ENCODE measurements around the gene ENTPD6. TPM values are rescaled to one million over a fixed set of nuclear protein-coding genes. Genes with fewer than 3 reads are reported as not detected.

The ENTPD6 gene
- total and polyA plus RNA-seq, 12 donors = 30.9 to 260 (median 107) TPM

DNA sequence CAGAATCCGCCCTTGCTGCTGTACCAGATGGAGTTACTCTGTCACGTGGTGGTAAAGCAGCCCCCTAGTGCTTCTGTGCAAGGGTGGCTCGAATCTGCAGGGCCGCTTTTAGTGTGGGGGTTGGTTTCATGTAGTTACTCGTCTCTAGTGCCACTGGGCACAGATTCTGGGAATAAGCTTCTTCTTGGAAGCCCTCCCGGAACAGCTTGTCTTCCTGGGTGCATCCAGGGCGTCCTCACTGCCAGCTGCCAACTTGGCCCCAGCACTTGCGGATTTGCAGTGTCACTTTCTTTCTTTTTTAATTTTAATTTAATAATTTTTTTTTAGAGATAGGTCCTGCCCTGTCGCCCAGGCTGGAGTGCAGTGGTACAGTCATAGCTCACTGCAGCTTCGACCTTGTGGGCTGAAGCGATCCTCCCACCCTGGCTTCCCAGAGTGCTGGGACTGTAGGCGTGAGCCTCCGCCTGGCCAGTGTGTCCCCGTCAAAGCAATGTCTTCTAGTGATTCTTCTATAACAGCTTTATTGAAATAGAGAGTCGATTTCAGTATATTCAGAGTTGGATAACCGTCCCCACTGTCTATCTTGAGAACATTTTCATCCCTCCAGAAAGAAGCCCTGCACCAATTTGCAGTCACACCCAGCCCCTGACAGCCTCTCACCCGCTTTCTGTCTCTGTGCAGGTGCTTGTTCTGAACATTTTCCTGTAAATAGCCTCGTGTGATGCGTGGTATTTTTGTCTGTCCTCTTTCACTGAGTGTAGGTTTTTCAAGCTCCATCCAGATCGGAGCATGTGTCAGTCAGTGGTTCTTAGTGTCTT is 78.2 kb downstream of the ENTPD6 start:
- 76 to 85% (median 82%) methylated on average over 20 of the region's 20 CpGs for WGBS, 4 donors
- no peak for TF ChIP-seq POLR2A (IDR thresholded peaks at IDR 0.05)
- Histone ChIP-seq H3K27me3 (no peaks in the 10 kb centered on the region), H3K4me1 (replicated peaks in 1 of 2) (no peaks in the 10 kb centered on the region), H3K9me3 (replicated peaks in 1 of 3) (no peaks in the 10 kb centered on the region), H3K4me3 (no peak overlapping the region), H3K27ac (no peak overlapping the region), H3K36me3 (replicated peaks in 1 of 2) (peaks cover 0 to 65% of the 10 kb centered on the region in 2 donors)
- intact Hi-C loops (cut with DNase I) = no loop called here
- DNase-seq = peak in 6 of 7 donors; percentile 27 to 64 (median 61)

DNA sequence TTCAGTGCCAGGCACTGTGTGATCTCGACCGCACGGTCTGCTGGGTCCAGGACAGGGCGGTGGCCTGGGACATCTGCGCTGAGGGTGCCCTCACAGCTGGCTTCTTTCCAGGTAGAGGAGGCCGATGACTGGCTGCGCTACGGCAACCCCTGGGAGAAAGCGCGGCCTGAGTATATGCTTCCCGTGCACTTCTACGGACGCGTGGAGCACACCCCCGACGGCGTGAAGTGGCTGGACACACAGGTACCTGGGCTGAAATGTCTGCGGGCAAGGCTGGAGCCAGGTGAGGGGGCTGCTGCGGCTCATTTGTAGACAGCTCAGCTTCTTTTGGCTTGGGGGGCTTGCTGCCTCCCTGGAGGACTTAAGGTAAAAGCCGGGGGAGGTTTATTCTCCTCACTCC is 79.0 kb downstream of the ENTPD6 start:
- 93 to 97% (median 96%) methylated on average over 16 to 20 of the region's 20 CpGs for WGBS, 4 donors
- TF ChIP-seq, protein P1, sequence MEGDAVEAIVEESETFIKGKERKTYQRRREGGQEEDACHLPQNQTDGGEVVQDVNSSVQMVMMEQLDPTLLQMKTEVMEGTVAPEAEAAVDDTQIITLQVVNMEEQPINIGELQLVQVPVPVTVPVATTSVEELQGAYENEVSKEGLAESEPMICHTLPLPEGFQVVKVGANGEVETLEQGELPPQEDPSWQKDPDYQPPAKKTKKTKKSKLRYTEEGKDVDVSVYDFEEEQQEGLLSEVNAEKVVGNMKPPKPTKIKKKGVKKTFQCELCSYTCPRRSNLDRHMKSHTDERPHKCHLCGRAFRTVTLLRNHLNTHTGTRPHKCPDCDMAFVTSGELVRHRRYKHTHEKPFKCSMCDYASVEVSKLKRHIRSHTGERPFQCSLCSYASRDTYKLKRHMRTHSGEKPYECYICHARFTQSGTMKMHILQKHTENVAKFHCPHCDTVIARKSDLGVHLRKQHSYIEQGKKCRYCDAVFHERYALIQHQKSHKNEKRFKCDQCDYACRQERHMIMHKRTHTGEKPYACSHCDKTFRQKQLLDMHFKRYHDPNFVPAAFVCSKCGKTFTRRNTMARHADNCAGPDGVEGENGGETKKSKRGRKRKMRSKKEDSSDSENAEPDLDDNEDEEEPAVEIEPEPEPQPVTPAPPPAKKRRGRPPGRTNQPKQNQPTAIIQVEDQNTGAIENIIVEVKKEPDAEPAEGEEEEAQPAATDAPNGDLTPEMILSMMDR (IDR thresholded peaks at IDR 0.05) = no peak
- no peak for TF ChIP-seq POLR2A (IDR thresholded peaks at IDR 0.05)
- peak in 5 of 7 donors; percentile 4 to 43 (median 9) for DNase-seq
- H3K4me1 ChIP-seq (replicated peaks in 1 of 2) = no peaks in the 10 kb centered on the region
- H3K9me3 ChIP-seq (replicated peaks in 1 of 3) = no peaks in the 10 kb centered on the region
- H3K36me3 ChIP-seq (replicated peaks in 1 of 2) = peaks cover 0 to 68% of the 10 kb centered on the region in 2 donors
- intact Hi-C loops (cut with DNase I) = no loop called here
- H3K4me3 ChIP-seq = no peak overlapping the region
- H3K27me3 ChIP-seq = no peaks in the 10 kb centered on the region
- no peak overlapping the region for H3K27ac ChIP-seq

DNA sequence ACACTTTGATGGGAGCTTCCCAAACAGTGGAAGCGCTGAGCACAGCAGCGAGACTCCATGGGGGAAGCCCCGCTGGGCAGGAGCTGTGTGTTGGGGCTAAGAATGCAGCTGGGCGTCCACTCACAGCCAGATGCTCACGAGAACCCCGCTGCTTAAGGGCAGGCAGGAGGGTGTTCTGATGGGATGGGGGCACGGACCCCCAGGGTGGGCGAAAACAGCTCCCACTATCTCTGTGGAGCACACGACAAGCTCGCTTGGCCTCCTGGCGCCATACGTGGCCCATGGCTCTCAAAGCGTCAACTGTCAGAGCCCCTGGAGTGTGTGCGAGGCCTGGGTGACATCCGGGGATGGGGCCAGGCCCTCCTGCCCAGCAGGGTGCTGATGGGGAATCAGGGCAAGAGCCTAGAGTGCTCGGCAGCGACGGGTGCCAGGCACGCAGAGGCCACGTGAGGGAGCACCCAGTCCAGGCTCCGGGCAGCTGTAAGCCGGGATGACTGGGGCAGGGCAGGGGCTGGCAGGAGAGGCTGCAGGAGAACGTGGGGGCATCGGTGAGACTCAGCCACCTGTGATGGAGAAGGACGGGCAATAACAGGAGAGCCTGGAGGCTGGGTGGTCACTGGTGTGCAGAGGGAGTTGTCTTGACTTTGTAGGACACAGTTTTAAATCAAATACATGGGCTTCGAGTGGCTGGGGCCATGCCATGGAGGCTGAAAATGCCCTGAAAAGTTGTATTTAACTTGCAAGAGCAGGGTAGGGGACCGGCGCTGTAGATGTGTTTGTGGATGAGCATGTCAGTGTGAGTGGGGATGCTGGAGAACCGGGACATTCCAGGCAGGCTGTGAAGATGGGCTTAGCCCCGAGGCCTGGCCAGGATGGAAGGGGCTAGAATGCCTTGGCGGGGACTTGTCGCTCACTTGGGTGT is 79.6 kb downstream of the ENTPD6 start:
- no peak overlapping the region for H3K27ac ChIP-seq
- no peak overlapping the region for H3K4me3 ChIP-seq
- intact Hi-C loops (cut with DNase I) = no loop called here
- H3K36me3 ChIP-seq (replicated peaks in 1 of 2) = peaks cover 0 to 71% of the 10 kb centered on the region in 2 donors
- H3K27me3 ChIP-seq = no peaks in the 10 kb centered on the region
- no peaks in the 10 kb centered on the region for H3K9me3 ChIP-seq (replicated peaks in 1 of 3)
- 92 to 96% (median 93%) methylated on average over 28 to 32 of the region's 32 CpGs for WGBS, 4 donors
- peak in 5 of 7 donors; percentile 2 to 28 (median 10) for DNase-seq
- TF ChIP-seq, protein P1 (IDR thresholded peaks at IDR 0.05) = no peak
- TF ChIP-seq POLR2A (IDR thresholded peaks at IDR 0.05) = no peak
- H3K4me1 ChIP-seq (replicated peaks in 1 of 2) = no peaks in the 10 kb centered on the region

DNA sequence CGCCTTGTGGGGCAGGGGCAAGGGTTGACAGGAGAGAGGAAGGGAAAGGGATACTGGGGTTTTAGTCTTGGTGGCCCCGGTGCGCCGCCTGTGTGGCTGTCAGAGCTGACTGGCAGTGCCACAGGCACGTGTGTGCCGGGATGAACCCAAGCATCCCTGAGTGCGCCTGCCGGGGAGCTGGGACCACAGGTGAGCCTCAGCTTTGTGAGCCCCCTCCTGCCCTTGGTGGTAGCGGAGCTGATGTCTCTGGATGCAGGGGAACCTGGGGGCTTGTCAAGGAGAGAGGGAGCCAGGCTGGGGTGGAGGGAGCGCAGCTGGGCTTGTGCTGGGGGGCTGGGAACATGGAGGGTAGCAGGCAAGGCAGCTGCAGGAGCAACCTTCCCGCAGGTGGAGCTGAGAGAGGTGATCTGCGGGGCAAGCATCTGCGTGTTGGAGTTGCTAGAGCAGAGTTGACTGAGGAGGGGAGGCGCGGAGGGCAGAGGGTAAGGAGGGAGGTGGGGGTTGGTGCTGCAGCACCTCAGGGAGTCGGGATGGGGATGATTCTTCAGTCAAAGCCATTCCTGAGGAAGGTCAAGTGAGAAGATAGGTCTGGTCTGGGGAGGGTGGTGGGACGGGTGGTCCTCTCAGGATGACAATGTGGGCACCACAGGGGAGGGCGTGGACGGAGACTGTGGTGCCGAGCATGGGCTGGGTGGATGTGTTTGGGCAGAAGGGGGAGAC is 80.5 kb downstream of the ENTPD6 start:
- intact Hi-C loops (cut with DNase I) = no loop called here
- no peaks in the 10 kb centered on the region for H3K9me3 ChIP-seq (replicated peaks in 1 of 3)
- no peaks in the 10 kb centered on the region for H3K4me1 ChIP-seq (replicated peaks in 1 of 2)
- 90 to 97% (median 96%) methylated on average over 15 to 20 of the region's 20 CpGs for WGBS, 4 donors
- H3K36me3 ChIP-seq (replicated peaks in 1 of 2) = peaks cover 0 to 70% of the 10 kb centered on the region in 2 donors
- peak in 5 of 7 donors; percentile 3 to 43 (median 9) for DNase-seq
- no peak overlapping the region for H3K4me3 ChIP-seq
- TF ChIP-seq, protein P1 (IDR thresholded peaks at IDR 0.05) = no peak
- TF ChIP-seq POLR2A (IDR thresholded peaks at IDR 0.05) = no peak
- H3K27ac ChIP-seq = no peak overlapping the region
- H3K27me3 ChIP-seq = no peaks in the 10 kb centered on the region

Small RNAs within 50 kb of the gene (small RNA-seq; reads per million reads assigned to genes)
- 0 reads per million in 2 donors for gene AL035252.4
- gene AL121772.2 = 0 reads per million in 2 donors
- gene RF00019 = 0 reads per million in 2 donors

Other genes with a start within 250 kb of the ENTPD6 start
- gene CST7, start 246.4 kb upstream of the ENTPD6 start, total RNA-seq = 1 to 10 TPM in 2 of 9 donors, under 1 TPM in 7; 0.17 to 4.1 (median 0.69) TPM
- gene CST7, start 246.4 kb upstream of the ENTPD6 start, polyA plus RNA-seq = 1 to 10 TPM; 1.1 to 2.2 (median 1.8) TPM
- gene APMAP, start 203.0 kb upstream of the ENTPD6 start, total RNA-seq = 100 to 1,000 TPM in 1 of 9 donors, 10 to 100 TPM in 8; 45.8 to 110 (median 74.6) TPM
- gene APMAP, start 203.0 kb upstream of the ENTPD6 start, polyA plus RNA-seq = 10 to 100 TPM; 30.3 to 65.0 (median 51.3) TPM
- gene ACSS1, start 137.6 kb upstream of the ENTPD6 start, total RNA-seq = 10 to 100 TPM in 8 of 9 donors, 1 to 10 TPM in 1; 7.2 to 97.3 (median 19.3) TPM
- gene ACSS1, start 137.6 kb upstream of the ENTPD6 start, polyA plus RNA-seq = 10 to 100 TPM in 2 of 3 donors, 1 to 10 TPM in 1; 7.5 to 12.7 (median 11.6) TPM
- gene VSX1, start 113.6 kb upstream of the ENTPD6 start, total RNA-seq = 1 to 10 TPM in 1 of 9 donors, under 1 TPM in 7, not detected in 1; 0.06 to 2.2 (median 0.52) TPM
- gene VSX1, start 113.6 kb upstream of the ENTPD6 start, polyA plus RNA-seq = under 1 TPM; 0.37 to 0.73 (median 0.48) TPM
- 100 to 1,000 TPM in 3 of 9 donors, 10 to 100 TPM in 6; 25.4 to 118 (median 80.9) TPM for gene PYGB, start 52.4 kb downstream of the ENTPD6 start, total RNA-seq
- 10 to 100 TPM; 15.7 to 80.0 (median 35.9) TPM for gene PYGB, start 52.4 kb downstream of the ENTPD6 start, polyA plus RNA-seq
- gene ABHD12, start 195.1 kb downstream of the ENTPD6 start, total RNA-seq = 10 to 100 TPM; 17.6 to 95.8 (median 55.0) TPM
- 10 to 100 TPM; 30.3 to 69.3 (median 51.9) TPM for gene ABHD12, start 195.1 kb downstream of the ENTPD6 start, polyA plus RNA-seq
- 1 to 10 TPM in 7 of 9 donors, under 1 TPM in 2; 0.30 to 7.0 (median 1.3) TPM for gene GINS1, start 212.0 kb downstream of the ENTPD6 start, total RNA-seq
- 1 to 10 TPM in 1 of 3 donors, under 1 TPM in 2; 0.30 to 1.6 (median 0.56) TPM for gene GINS1, start 212.0 kb downstream of the ENTPD6 start, polyA plus RNA-seq